ENCODE results near the gene SLC39A9. TPM values are rescaled to one million over a fixed set of nuclear protein-coding genes. Genes with fewer than 3 reads are reported as not detected.

Gene SLC39A9
- polyA plus RNA-seq, 2 of the 4 experiments (the other 2 are of a cell fraction), result 41.7 to 116 TPM

- ChIA-PET POLR2A (no interaction called here), CTCF (interaction anchor here (1.1 to 2.2 kb wide), 3 partner anchors 14 to 105 kb away, joined by 4 to 6 read pairs (median 5); no protein-coding TSS in a partner anchor)
- ATAC-seq (no peak), DNase-seq (ENCODE audit: low read depth in 1 of 2, low spot score in 1 of 2) (no peak), FAIRE-seq (no peak)
- no peak overlapping the region for H3K27ac ChIP-seq
- H3K4me1 ChIP-seq, result no peaks in the 10 kb centered on the region
- H3K9me3 ChIP-seq, result no peaks in the 10 kb centered on the region
- H3K4me2 ChIP-seq, result no peak overlapping the region
- no peak overlapping the region for H3K4me3 ChIP-seq
- TF ChIP-seq HOXB5 (CRISPR knock-in tag; IDR thresholded peaks at IDR 0.05), result no peak
- TF ChIP-seq HOXA7 (CRISPR knock-in tag; IDR thresholded peaks at IDR 0.05), result no peak
- no peak for TF ChIP-seq RNF2 (IDR thresholded peaks at IDR 0.05; ENCODE audit: borderline replicate concordance, low read depth)
- no peak for TF ChIP-seq E2F6 (IDR thresholded peaks at IDR 0.05; ENCODE audit: borderline replicate concordance, low read depth)
- no peak for TF ChIP-seq POLR2AphosphoS2 (conservative IDR thresholded peaks at IDR 0.05; ENCODE audit: low read length)
- no peak for TF ChIP-seq SMC3 (IDR thresholded peaks at IDR 0.05)
- no peak for TF ChIP-seq BCL3 (IDR thresholded peaks at IDR 0.05)
- TF ChIP-seq ZC3H11A (IDR thresholded peaks at IDR 0.05), result no peak
- TF ChIP-seq ELK1 (IDR thresholded peaks at IDR 0.05; ENCODE audit: low read depth, low read length), result no peak
- TF ChIP-seq KDM5A (IDR thresholded peaks at IDR 0.05), result no peak
- no peak for TF ChIP-seq EHMT2 (IDR thresholded peaks at IDR 0.05; ENCODE audit: low read depth)
- TF ChIP-seq FOXS1 (CRISPR knock-in tag; IDR thresholded peaks at IDR 0.05), result no peak
- no peak for TF ChIP-seq NR3C1 (IDR thresholded peaks at IDR 0.05)
- no peak for TF ChIP-seq MAX (IDR thresholded peaks at IDR 0.05)
- TF ChIP-seq HMGXB4 (CRISPR knock-in tag; IDR thresholded peaks at IDR 0.05; ENCODE audit: borderline replicate concordance), result no peak
- TF ChIP-seq CEBPB (IDR thresholded peaks at IDR 0.05), result no peak
- 86% methylated on average over 3 of the region's 3 CpGs for WGBS (ENCODE audit: missing lambda C conversion rate)
Measured at GRCh38 chr14:69366069-69366468, 32.4 kb upstream of the SLC39A9 start.

GRCh38 chr14:69366761-69367160 is 31.7 kb upstream of the SLC39A9 start:
- WGBS (ENCODE audit: missing lambda C conversion rate), result 98% methylated on average over 4 of the region's 4 CpGs
- Histone ChIP-seq H3K27ac (no peak overlapping the region), H3K4me1 (no peaks in the 10 kb centered on the region), H3K9me3 (no peaks in the 10 kb centered on the region), H3K4me3 (no peak overlapping the region), H3K4me2 (no peak overlapping the region)
- ChIA-PET CTCF (interaction anchor here (2.2 kb wide), 1 partner anchor 13 kb away, joined by 6 read pairs; no protein-coding TSS in a partner anchor), POLR2A (no interaction called here)
- no peak for FAIRE-seq
- DNase-seq (ENCODE audit: low read depth in 1 of 2, low spot score in 1 of 2), result no peak
- TF ChIP-seq JUN (IDR thresholded peaks at IDR 0.05) (no peak), ZFP36 (IDR thresholded peaks at IDR 0.05; ENCODE audit: borderline replicate concordance, partially characterized antibody) (peak; percentile 87)
- no peak for ATAC-seq

- Histone ChIP-seq H3K9me3 (no peaks in the 10 kb centered on the region), H3K4me1 (no peaks in the 10 kb centered on the region), H3K4me3 (no peak overlapping the region), H3K4me2 (no peak overlapping the region), H3K27ac (no peak overlapping the region)
- no peak for DNase-seq (ENCODE audit: low read depth in 1 of 2, low spot score in 1 of 2)
- FAIRE-seq, result no peak
- ATAC-seq, result no peak; a peak in 1 of 6 replicates
- WGBS (ENCODE audit: missing lambda C conversion rate), result 83% methylated on average over 1 of the region's 1 CpG
- POLR2A ChIA-PET, result no interaction called here
- CTCF ChIA-PET, result interaction anchor here (0.7 to 3.0 kb wide), 5 partner anchors 18 to 1434 kb away, joined by 3 to 14 read pairs (median 4); no protein-coding TSS in a partner anchor
- no peak for TF ChIP-seq FOSB (CRISPR knock-in tag; IDR thresholded peaks at IDR 0.05)
- no peak for TF ChIP-seq JUN (IDR thresholded peaks at IDR 0.05)
- no peak for TF ChIP-seq KDM5A (IDR thresholded peaks at IDR 0.05)
- TF ChIP-seq GATA3 (IDR thresholded peaks at IDR 0.05; ENCODE audit: borderline replicate concordance), result no peak
- no peak for TF ChIP-seq CTCF (IDR thresholded peaks at IDR 0.05)
- TF ChIP-seq NPAS2 (CRISPR knock-in tag; IDR thresholded peaks at IDR 0.05; ENCODE audit: borderline replicate concordance), result no peak
- no peak for TF ChIP-seq REST (IDR thresholded peaks at IDR 0.05)
- TF ChIP-seq RAD21 (conservative IDR thresholded peaks at IDR 0.05 in 1 of 2, IDR thresholded peaks at IDR 0.05 in 1 of 2), result no peak
Measured at GRCh38 chr14:69368381-69368780, 30.1 kb upstream of the SLC39A9 start.
